Mesendoderm (in vitro differentiated cells): Measurements from ENCODE around the gene CCDC27.

Source experiments
- DNase-seq: peaks from one replicate; pipeline ENCODE4 v3.0.0; 2013
- H2AK5ac ChIP-seq: 2 replicates; pipeline ENCODE4 v1.6.1; 2013; ENCODE audit warnings: low read length, inconsistent platforms
- H2BK120ac ChIP-seq: 2 replicates; pipeline ENCODE4 v1.6.1; 2013; ENCODE audit warnings: low read depth, mild to moderate bottlenecking, low read length, moderate library complexity, mixed read lengths
- H2BK15ac ChIP-seq: replicated peaks from 2 replicates; pipeline ENCODE4 v1.6.1; 2013; ENCODE audit warnings: low read depth, mild to moderate bottlenecking, moderate library complexity
- H2BK5ac ChIP-seq: 2 replicates; pipeline ENCODE4 v1.6.1; 2013; ENCODE audit warnings: low read length, inconsistent platforms
- H3K18ac ChIP-seq: 2 replicates; pipeline ENCODE4 v1.6.1; 2013; ENCODE audit warnings: mild to moderate bottlenecking, low read length, mixed read lengths
- H3K23ac ChIP-seq: one replicate; pipeline ENCODE4 v1.6.1; 2013; ENCODE audit warnings: low read length
- H3K27ac ChIP-seq: 2 replicates; pipeline ENCODE4 v1.5.1; 2013; ENCODE audit warnings: low read depth, mild to moderate bottlenecking, inconsistent platforms, low read length, moderate library complexity
- H3K27me3 ChIP-seq: 2 replicates; pipeline ENCODE4 v1.6.1; 2013; ENCODE audit warnings: low read length, control low read depth, mild to moderate bottlenecking, inconsistent platforms; ENCODE audit not compliant: insufficient read depth, poor library complexity
- H3K36me3 ChIP-seq: 2 replicates; pipeline ENCODE4 v1.6.1; 2013; ENCODE audit warnings: low read length, inconsistent platforms; ENCODE audit not compliant: control insufficient read depth, insufficient read depth
- H3K4ac ChIP-seq: one replicate; pipeline ENCODE4 v1.6.1; 2013; ENCODE audit warnings: low read depth, mild to moderate bottlenecking, low read length, moderate library complexity
- H3K4me1 ChIP-seq: 2 replicates; pipeline ENCODE4 v1.6.1; 2013; ENCODE audit warnings: low read depth, low read length, inconsistent platforms; ENCODE audit not compliant: control insufficient read depth
- H3K4me2 ChIP-seq: 2 replicates; pipeline ENCODE4 v1.6.1; 2013; ENCODE audit warnings: low read length
- H3K4me3 ChIP-seq: 2 replicates; pipeline ENCODE4 v1.5.1; 2013; ENCODE audit warnings: mild to moderate bottlenecking, low read length
- H3K56ac ChIP-seq: one replicate; pipeline ENCODE4 v1.6.1; 2013; ENCODE audit warnings: low read length
- H3K79me1 ChIP-seq: 2 replicates; pipeline ENCODE4 v1.6.1; 2013; ENCODE audit warnings: low read length, inconsistent platforms
- H3K79me2 ChIP-seq: 2 replicates; pipeline ENCODE4 v1.6.1; 2013; ENCODE audit warnings: mild to moderate bottlenecking, low read length; ENCODE audit not compliant: control insufficient read depth, insufficient read depth
- H3K9ac ChIP-seq: 2 replicates; pipeline ENCODE4 v1.6.1; 2013; ENCODE audit warnings: low read length, inconsistent platforms
- H4K5ac ChIP-seq: one replicate; pipeline ENCODE4 v1.6.1; 2013; ENCODE audit warnings: low read length
- H4K8ac ChIP-seq: one replicate; pipeline ENCODE4 v1.6.1; 2013; ENCODE audit warnings: low read depth, mild to moderate bottlenecking, control low read depth, low read length, moderate library complexity
- WGBS: extraction: QIAGEN DNeasy Blood & Tissue Kit; methylation state at CpG from one replicate; pipeline ENCODE4 v1.1.7; 2013; ENCODE audit warnings: low lambda C conversion rate, missing lambda C conversion rate; ENCODE audit not compliant: insufficient coverage; ENCODE audit errors: extremely low coverage; 5-methylcytosine and 5-hydroxymethylcytosine counted together

Gene CCDC27

DNA sequence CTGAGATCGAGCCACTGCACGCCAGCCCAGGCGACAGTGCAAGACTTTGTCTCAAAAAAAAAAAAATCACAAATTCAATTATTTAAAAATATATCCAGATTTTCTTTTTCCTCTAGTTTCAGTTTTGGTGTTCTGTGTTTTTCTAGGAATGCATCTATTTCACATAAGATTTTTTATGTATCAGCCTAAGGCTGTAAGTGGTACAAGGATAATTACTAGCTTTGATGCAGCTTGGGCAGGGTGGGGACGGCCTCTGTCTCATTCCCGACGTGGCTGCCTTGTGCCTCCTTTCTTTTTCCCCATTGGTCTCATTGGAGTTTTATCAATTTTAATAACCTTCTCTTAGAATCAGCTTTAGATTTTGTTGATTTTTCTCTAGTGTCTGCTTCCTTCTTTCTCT, 6.9 kb downstream of the CCDC27 start:
- Histone ChIP-seq H3K4me2 (no peak overlapping the region), H3K79me2 (no peaks in the 10 kb centered on the region), H4K8ac (no peak overlapping the region), H2BK15ac (no peak overlapping the region), H3K36me3 (no peaks in the 10 kb centered on the region), H2AK5ac (no peak overlapping the region), H3K9ac (no peak overlapping the region), H3K4me1 (no peaks in the 10 kb centered on the region), H2BK120ac (no peak overlapping the region), H3K4ac (no peak overlapping the region), H3K79me1 (no peaks in the 10 kb centered on the region), H3K27ac (no peak overlapping the region), H2BK5ac (no peak overlapping the region), H3K23ac (no peak overlapping the region), H3K4me3 (no peak overlapping the region), H3K27me3 (no peaks in the 10 kb centered on the region), H4K5ac (no peak overlapping the region), H3K18ac (no peak overlapping the region), H3K56ac (no peak overlapping the region)
- no CpG with 5 or more reads among the region's 6 CpGs for WGBS
- no peak for DNase-seq

DNA sequence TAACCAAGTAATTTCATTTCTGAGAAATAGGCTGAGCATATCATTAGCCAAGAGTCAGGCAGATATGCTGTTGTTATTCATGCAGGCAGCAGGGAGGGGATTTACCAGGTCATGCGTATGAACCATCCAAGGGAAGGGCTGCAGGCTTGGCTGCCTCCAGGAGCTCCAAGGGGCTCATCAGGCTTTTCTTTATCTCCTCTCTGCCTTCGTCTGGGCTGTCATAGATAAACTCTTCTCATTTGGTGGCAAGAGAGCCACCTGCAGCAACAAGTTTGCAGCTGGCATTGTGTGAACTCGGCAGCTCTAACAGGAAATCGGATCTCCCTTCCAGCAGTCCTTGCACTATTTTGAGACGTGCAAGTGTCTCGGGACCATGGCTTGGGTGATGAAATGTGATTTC, 7.5 kb downstream of the CCDC27 start:
- Histone ChIP-seq H3K79me2 (no peaks in the 10 kb centered on the region), H3K36me3 (no peaks in the 10 kb centered on the region), H4K8ac (no peak overlapping the region), H3K4me2 (no peak overlapping the region), H3K27ac (no peak overlapping the region), H2BK5ac (no peak overlapping the region), H3K23ac (no peak overlapping the region), H2AK5ac (no peak overlapping the region), H3K56ac (no peak overlapping the region), H2BK15ac (no peak overlapping the region), H2BK120ac (no peak overlapping the region), H3K79me1 (no peaks in the 10 kb centered on the region), H3K4ac (no peak overlapping the region), H3K18ac (no peak overlapping the region), H3K27me3 (no peaks in the 10 kb centered on the region), H3K4me1 (no peaks in the 10 kb centered on the region), H3K9ac (no peak overlapping the region), H4K5ac (no peak overlapping the region), H3K4me3 (no peak overlapping the region)
- DNase-seq = no peak
- WGBS = no CpG with 5 or more reads among the region's 6 CpGs

DNA sequence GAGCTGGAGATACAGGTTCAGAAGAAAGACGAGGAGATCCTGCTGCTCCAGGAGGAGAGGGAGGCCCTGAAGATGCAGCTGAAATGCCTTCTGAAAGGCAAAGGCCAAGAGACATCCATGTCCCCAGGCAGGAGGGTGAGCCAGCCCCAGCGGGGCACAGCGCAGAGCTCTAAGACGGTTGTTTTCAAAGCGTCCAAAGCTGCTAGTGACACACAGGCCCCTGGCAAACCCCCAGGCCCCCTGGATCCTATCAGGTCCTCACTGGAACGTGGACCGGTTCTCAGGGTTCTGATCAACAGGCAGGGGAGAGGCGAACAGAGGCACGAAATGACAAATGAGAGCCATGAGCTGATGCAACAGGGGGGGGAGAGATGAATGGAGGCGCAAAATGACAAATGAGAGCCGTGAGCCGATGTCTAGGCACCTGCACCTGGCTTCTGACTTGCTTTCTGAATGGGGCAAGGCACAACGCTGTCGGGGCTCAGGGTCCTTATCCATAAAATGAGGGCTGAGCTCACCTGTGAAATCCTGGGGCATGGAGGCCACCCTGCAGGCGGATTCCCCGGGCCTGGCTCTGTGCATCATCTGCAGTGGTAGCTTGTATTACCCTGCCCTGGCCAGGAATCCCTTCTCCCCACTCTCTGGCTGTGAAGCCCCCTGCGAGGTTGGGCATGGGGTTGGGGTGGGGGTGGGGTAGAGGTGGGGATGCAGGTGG, 9.2 kb downstream of the CCDC27 start:
- no peak overlapping the region for H3K56ac ChIP-seq
- H4K8ac ChIP-seq = no peak overlapping the region
- H2BK120ac ChIP-seq = no peak overlapping the region
- H3K79me2 ChIP-seq = no peaks in the 10 kb centered on the region
- no peak for DNase-seq
- no peak overlapping the region for H3K4me3 ChIP-seq
- H3K23ac ChIP-seq = no peak overlapping the region
- no peaks in the 10 kb centered on the region for H3K79me1 ChIP-seq
- no peak overlapping the region for H3K4ac ChIP-seq
- H3K4me2 ChIP-seq = no peak overlapping the region
- H3K27me3 ChIP-seq = no peaks in the 10 kb centered on the region
- no peaks in the 10 kb centered on the region for H3K36me3 ChIP-seq
- H2BK15ac ChIP-seq = no peak overlapping the region
- WGBS = no CpG with 5 or more reads among the region's 17 CpGs
- no peak overlapping the region for H2BK5ac ChIP-seq
- no peak overlapping the region for H3K18ac ChIP-seq
- no peak overlapping the region for H3K27ac ChIP-seq
- no peak overlapping the region for H3K9ac ChIP-seq
- no peaks in the 10 kb centered on the region for H3K4me1 ChIP-seq
- H2AK5ac ChIP-seq = no peak overlapping the region
- H4K5ac ChIP-seq = no peak overlapping the region

DNA sequence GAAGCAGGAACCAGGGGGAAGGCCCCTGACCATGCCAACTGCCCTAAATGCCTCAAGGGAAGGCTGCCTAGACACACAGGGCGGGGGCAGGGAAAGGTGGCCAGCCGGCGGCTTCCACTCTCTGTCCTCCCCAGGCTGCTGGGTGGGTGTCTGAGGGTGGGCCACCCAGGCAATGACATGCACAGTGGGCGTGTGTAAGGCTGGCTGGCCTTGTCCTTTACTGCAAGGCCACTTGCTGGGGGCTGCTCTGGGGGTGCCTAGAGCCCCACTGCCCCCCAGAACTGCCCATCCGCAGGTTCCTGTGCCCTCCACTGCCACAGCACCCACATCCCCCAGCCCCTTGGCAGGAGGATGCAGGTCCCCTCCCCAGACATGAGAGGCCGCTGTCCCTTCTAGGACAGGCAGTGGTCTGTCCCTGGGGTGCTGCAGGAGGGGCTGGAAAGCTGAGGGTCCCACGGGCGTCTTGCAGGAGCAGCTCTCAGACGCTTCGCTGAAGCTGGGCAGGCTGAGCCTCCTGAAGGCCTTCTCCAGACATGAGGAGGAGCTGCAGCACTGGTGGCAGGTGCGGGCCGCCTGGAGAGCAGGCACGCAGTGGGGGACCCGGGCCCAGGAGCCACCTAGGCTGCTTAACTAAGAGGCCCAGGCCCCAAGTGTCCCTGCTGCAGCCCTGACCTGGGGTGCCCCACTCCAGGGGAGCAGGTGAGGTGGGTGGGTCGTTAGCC, 10.1 kb downstream of the CCDC27 start:
- H2BK120ac ChIP-seq = no peak overlapping the region
- H3K4me3 ChIP-seq = no peak overlapping the region
- no peak overlapping the region for H4K8ac ChIP-seq
- H3K4me2 ChIP-seq = no peak overlapping the region
- no peak overlapping the region for H2AK5ac ChIP-seq
- H3K79me2 ChIP-seq = no peaks in the 10 kb centered on the region
- no peak overlapping the region for H3K4ac ChIP-seq
- no peaks in the 10 kb centered on the region for H3K79me1 ChIP-seq
- no peak overlapping the region for H3K9ac ChIP-seq
- no CpG with 5 or more reads among the region's 15 CpGs for WGBS
- no peaks in the 10 kb centered on the region for H3K4me1 ChIP-seq
- no peak overlapping the region for H4K5ac ChIP-seq
- no peak overlapping the region for H3K18ac ChIP-seq
- H3K56ac ChIP-seq = no peak overlapping the region
- no peak overlapping the region for H3K27ac ChIP-seq
- H3K23ac ChIP-seq = no peak overlapping the region
- no peaks in the 10 kb centered on the region for H3K36me3 ChIP-seq
- H3K27me3 ChIP-seq = no peaks in the 10 kb centered on the region
- no peak overlapping the region for H2BK5ac ChIP-seq
- no peak overlapping the region for H2BK15ac ChIP-seq
- no peak for DNase-seq

DNA sequence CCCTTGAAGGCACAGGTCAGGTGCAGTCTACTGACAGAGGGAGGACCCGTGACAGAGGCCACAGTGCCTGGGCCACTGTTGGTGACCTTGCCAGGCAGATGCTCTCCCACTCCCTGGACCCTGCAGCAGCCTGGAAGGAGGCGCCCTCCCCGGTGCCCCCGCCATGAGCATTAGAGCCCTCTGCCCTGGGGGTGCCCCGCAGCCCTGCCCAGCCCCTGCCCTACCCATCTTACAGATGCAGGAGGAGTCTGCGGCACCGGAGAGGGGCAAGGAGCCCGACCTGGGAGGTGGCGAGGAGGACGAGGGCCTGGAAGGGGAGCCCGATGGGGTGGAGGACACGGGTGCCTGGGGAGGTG, 10.6 kb downstream of the CCDC27 start:
- Histone ChIP-seq H2BK15ac (no peak overlapping the region), H3K23ac (no peak overlapping the region), H3K79me2 (no peaks in the 10 kb centered on the region), H3K4me2 (no peak overlapping the region), H3K4me1 (no peaks in the 10 kb centered on the region), H3K18ac (no peak overlapping the region), H2AK5ac (no peak overlapping the region), H2BK5ac (no peak overlapping the region), H3K27ac (no peak overlapping the region), H3K79me1 (no peaks in the 10 kb centered on the region), H3K4ac (no peak overlapping the region), H3K27me3 (no peaks in the 10 kb centered on the region), H4K5ac (no peak overlapping the region), H4K8ac (no peak overlapping the region), H3K9ac (no peak overlapping the region), H3K56ac (no peak overlapping the region), H3K4me3 (no peak overlapping the region), H2BK120ac (no peak overlapping the region), H3K36me3 (no peaks in the 10 kb centered on the region)
- DNase-seq = no peak
- no CpG with 5 or more reads among the region's 12 CpGs for WGBS
